GM12865 (cell line): ENCODE data around the gene ALG3.

ENCODE experiments used
- DNase-seq: peaks from one replicate; pipeline ENCODE4 v3.0.0; 2010; ENCODE audit warnings: low read depth
- H3K4me3 ChIP-seq: 2 replicates; pipeline ENCODE4 v1.5.1; 2011; ENCODE audit warnings: mild to moderate bottlenecking, low read depth, low read length, control low read depth
- TF ChIP-seq, protein P1 (sequence below): IDR thresholded peaks from 2 replicates; pipeline ENCODE4 v1.5.1; 2011; ENCODE audit warnings: low read length, control low read depth, low read depth, inconsistent platforms; ENCODE audit not compliant: insufficient read depth; ENCODE audit errors: missing control alignments

Gene ALG3

DNA sequence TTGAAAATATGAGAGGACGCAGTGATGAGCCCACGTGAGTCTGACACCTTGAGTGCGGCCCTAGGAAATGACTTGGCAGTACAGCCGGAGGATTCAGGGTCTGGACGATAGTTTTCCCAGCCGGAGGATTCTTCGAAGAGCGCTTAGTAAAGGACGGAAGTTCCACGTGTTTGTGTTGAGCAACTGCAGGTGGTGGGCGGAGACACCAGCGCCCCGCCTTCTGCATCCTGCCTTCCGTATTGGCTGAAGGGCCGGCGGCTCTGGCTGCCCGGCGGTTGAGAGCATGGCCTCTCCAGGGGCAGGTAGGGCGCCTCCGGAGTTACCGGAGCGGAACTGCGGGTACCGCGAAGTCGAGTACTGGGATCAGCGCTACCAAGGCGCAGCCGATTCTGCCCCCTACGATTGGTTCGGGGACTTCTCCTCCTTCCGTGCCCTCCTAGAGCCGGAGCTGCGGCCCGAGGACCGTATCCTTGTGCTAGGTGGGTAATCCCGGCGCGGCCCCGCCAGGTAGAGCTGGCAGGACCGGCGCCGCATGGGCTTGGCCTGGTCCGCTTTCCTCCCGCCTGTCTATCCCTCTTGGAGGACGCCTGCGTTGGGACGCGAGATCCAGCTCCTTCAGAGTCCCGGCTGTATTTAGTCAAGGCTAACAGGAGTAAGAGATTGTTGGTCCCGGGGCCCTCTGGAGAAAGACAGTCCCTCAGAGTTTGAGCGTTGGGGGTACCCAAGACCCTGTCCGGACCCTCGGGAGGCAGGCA, 827 bp upstream of the ALG3 start, which contains the start of gene EEF1AKMT4:
EEF1AKMT4 (plus strand) TSS at position 261 of the 755 bp plus-strand sequence; CDS start at position 284, 23 bp downstream.
- peak within 1 kb of the TSS; percentile 86 for H3K4me3 ChIP-seq
- DNase-seq, result peak; percentile 99
- TF ChIP-seq, protein P1, sequence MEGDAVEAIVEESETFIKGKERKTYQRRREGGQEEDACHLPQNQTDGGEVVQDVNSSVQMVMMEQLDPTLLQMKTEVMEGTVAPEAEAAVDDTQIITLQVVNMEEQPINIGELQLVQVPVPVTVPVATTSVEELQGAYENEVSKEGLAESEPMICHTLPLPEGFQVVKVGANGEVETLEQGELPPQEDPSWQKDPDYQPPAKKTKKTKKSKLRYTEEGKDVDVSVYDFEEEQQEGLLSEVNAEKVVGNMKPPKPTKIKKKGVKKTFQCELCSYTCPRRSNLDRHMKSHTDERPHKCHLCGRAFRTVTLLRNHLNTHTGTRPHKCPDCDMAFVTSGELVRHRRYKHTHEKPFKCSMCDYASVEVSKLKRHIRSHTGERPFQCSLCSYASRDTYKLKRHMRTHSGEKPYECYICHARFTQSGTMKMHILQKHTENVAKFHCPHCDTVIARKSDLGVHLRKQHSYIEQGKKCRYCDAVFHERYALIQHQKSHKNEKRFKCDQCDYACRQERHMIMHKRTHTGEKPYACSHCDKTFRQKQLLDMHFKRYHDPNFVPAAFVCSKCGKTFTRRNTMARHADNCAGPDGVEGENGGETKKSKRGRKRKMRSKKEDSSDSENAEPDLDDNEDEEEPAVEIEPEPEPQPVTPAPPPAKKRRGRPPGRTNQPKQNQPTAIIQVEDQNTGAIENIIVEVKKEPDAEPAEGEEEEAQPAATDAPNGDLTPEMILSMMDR, result peak; percentile 12

DNA sequence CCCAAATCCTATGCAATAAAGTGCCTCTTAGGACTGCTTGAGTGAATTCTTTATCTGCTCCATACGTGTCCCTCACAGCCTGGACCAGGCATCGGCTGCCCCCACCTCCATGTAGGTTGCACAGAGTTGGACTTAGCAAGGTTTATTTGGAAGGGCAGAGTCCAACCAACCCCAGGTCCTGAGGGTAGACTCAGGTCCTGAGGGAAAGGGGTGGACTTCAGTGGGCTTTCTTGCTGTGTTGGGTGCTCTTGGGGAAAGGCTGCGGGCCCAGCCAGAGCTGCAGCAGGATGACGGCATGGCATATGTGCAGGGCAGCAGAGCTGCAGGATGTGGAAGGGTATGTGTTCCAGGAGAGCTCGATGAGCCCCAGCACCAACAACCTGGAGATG, 6.5 kb downstream of the ALG3 start:
- H3K4me3 ChIP-seq, result no peak overlapping the region
- TF ChIP-seq, protein P1, result no peak

DNA sequence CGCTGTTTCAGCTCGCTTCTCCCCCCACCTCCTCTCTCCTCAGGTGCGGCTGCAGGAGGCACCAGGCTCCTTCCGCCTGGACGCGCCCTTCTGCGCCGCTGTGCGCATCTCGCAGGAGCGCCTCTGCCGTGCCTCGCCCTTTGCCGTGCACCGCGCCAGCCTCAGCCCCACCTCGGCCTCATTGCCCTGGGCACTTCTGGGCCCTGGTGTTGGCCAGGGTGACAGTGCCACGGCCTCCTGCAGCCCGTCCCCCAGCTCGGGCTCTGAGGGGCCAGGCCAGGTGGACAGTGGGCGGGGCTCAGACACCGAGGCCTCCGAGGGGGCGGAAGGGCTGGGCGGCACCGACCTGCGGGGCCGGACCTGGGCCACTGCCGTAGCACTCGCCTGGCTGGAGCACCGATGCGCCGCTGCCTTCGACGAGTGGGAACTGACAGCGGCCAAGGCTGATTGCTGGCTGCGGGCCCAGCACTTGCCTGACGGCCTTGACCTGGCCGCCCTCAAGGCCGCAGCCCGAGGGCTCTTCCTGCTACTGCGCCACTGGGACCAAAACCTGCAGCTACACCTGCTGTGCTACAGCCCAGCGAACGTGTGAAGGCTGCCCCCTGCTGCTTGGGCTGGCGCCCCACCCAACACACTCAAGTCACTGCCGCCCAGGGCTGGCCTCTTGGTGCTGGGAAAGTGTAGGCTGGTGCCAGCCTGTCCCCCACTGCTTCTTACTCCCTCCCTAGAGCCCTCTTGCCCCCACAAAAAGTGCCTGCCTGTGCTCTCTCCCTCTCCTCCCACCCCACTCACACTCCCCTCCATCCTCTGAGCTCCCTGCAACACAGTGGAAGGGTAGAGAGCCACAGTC, 7.1 kb downstream of the ALG3 start:
- peak; percentile 30 for DNase-seq
- no peak overlapping the region for H3K4me3 ChIP-seq
- TF ChIP-seq, protein P1, result no peak

More for the DNA sequence above, 6.5 kb downstream of the ALG3 start:
- DNase-seq, result no peak

DNA sequence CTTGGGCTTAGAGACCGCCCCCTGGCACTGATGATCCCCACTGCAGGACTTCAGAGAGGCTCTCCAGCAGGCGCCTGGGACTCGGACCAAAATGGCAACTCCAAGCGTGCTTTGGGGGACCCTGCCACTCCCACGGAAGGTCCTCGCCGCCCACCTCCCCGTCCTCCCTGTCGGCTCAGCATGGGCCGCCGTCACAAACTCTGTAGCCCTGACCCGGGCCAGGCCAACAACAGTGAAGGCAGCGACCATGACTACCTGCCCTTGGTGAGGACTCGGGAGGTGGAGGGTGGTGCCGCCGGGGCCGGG, 7.7 kb downstream of the ALG3 start:
- H3K4me3 ChIP-seq, result no peak overlapping the region
- TF ChIP-seq, protein P1, result no peak
- DNase-seq, result no peak

DNA sequence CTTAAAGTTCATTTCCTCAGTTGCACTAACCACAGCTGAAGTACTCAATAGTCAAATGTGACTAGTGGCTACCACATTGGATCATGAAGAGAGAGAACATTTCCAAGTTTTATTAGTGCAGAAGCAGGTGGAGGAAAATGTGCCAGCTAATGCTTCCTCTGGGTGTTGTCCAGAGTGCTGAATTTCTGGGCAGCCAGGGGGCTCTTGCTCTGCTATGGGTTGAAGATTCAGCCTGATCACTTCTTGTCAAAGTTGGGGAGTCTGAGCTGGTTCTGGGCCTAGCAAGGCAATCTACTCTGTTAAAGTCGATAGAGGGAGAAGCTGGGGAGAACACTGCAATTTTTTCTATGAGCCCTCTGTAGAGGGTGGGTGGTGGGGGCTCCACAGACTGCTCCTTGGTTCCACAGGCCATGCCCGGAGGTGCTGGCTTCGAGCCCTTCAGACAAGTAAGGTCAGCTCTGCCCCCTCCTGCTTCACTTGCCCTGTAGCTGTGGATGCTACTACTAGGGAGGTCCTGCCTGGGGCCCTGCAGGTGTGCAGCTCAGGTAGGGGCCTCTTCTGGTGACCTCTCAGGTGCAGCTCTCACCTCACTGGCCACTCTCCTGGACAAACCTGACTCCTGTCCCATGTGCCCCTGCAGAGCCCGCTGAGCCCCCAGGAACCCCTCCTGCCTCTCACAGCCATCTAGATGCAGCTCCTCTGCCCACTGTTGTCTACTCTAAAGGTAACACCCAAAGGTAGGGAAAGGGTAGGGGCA, 8.2 kb downstream of the ALG3 start:
- no peak for DNase-seq
- no peak overlapping the region for H3K4me3 ChIP-seq
- TF ChIP-seq, protein P1, result no peak

DNA sequence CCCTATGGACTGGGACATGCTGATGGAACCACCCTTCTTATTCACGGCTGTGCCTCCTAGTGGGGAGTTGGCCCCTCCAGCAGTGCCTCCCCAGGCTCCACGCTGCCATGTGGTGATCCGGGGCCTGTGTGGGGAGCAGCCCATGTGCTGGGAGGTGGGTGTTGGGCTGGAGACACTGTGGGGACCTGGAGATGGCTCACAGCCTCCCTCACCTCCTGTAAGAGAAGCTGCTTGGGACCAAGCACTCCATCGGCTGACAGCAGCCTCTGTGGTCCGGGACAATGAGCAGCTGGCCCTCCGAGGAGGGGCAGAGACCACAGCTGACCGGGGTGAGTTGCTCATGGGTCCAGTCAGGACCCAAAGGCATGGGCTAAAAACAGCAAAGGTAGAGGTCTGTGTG, 9.1 kb downstream of the ALG3 start:
- no peak overlapping the region for H3K4me3 ChIP-seq
- TF ChIP-seq, protein P1, result no peak
- DNase-seq, result no peak
